HG03045 (cell line): ENCODE measurements around the gene FRMPD4.

ENCODE experiments used
- ATAC-seq: cut with Tn5 transposase; IDR thresholded peaks from one replicate; pipeline ENCODE4 v1.9.1; 2021; ENCODE audit warnings: mild to moderate bottlenecking, moderate library complexity; ENCODE audit not compliant: unreplicated experiment

FRMPD4 gene

DNA sequence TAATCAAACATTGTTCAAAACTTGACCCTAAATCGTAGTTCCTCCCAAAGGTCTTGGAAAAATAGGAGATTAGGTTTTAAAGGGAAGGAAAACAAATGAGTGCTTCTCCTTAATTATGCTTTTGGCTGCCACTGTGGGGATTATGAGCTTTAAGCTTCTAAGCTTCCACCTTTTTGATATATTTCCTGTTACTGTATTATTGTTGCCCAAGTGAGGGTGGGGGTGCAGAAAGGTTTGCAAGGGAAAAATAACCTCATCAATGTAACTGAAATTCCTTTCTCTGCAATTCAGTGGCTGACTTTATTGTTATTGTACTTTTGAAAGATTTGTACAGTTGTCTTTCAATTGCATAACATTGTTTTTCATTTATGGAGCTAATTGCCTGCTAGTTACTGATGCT is 285.1 kb downstream of the FRMPD4 start:
- ATAC-seq: no peak

DNA sequence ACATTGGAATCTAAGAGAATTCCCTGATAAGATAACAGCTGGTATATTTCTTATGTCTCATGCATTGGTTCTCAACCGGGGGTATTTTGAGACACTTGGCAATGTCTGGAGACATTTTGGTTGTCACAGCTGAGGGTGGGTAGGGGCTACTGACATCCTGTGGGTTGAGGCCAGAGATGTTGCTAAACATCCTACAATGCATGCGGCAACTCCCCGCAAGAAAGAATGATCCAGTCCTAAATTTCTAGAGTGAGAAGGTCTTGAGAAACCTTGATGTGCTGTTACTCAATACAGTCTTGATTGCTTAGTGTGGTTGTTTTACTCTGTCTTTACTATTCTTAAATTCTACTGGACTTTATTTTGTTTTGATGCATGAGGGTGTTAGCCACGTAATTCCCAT is 287.2 kb downstream of the FRMPD4 start:
- ATAC-seq: no peak

DNA sequence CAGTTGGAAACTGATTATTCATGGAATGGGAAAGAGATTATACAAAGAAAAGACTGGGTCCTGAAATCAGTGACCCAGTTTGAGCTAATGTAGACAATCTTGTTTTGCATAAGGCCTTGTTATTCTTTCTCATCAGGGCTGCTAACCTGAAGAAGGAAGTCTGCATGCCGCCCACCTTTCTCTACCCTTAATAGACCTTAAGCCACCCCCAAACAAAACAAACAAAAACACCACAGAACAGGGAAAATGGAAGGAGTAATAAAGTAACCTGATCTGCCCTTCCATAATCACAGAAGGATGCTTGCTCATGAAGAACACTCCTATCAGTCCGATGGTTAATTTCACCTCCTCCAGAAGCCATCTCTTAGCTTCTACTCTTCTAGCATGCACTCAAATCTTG is 288.1 kb downstream of the FRMPD4 start:
- no peak for ATAC-seq

DNA sequence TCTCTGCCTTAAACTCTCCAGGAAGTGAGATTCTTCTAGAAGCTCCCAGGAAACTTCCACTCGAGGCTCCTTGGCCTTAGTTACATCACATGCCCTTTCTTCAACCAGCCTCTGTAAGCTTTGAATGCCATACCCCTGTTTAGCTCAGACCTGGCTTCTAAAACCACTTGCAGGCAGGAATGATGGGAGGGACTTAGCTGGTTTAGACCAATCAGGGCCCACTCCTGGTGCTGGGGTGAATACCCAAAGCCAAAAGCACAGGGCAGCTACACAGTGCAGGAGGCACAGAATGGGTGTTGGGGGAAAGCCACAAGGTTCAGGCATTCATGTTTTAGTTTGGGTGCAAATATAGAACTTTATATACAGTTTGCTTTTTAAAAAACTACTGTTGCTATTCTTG is 296.2 kb downstream of the FRMPD4 start:
- no peak for ATAC-seq

DNA sequence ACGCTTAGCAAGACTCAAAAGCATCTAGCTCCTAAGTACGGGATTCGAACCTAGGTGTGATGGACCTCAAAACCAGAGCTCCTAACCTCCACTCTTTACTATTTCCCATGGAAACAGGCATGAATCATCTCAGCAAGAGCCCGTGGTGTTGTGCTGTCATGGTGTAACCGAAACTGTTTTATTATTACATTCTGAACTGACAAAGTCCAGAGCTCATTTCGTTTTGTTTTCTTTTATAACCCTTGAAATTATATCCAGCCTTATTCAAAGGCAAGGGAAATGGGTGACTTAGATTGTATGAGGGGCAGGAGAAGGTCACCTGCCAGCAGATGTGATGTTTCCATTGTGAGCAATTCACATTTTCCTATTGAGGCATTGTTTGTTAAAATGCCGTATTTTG is 301.1 kb downstream of the FRMPD4 start:
- ATAC-seq: no peak

DNA sequence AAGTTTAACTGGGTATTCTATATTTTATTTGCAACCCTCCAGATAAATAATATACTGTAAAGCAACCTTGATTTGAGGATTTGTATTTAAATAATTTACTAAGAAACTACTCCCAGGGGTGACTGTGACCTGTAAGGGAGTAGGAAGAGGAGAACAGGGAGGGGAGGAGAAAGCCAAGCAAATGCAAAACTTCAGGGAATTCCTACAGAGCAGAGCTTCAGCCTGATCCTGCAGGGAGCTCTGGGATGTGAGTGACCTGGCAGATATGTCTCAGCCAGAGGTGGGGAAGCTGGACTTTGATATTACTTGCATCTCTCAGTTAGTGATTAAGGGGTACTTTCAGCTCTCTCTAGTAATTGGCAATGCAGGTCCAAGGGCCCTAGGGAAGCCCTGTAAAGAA is 302.0 kb downstream of the FRMPD4 start:
- no peak for ATAC-seq

DNA sequence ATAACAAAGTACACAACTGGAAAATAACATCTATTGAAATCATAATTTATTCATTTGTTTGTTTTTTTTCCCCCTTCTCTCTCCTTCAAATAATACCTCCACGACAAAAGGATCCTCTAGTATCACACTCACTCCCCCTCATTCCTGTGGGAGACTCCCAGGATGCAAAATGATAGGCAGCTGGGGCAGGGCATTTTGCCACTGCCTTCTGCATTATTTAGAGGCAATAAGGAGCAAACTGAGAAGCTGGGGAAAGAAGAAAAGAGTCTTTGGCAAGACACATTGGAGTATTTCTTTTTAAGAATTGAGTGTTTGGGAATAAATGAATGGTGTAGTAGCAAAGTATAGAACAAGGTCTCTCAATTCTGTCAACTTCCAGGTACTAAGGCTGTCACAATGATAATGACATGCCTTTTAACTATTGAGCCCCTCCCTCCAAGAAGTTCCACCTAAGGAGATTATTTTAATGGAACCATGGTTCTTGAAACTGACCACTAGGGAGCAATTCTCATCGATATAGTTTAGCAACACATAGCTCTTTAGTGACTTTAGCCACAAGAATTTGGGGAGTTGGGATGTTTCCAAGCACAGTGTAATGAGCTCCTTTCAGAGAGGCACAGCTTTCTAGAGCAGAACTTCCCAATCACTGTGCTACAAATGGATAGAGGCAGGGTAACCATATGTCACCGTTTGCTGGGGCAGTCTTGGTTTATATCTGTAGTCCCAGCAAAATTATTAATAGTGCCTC is 303.3 kb downstream of the FRMPD4 start:
- ATAC-seq: no peak

DNA sequence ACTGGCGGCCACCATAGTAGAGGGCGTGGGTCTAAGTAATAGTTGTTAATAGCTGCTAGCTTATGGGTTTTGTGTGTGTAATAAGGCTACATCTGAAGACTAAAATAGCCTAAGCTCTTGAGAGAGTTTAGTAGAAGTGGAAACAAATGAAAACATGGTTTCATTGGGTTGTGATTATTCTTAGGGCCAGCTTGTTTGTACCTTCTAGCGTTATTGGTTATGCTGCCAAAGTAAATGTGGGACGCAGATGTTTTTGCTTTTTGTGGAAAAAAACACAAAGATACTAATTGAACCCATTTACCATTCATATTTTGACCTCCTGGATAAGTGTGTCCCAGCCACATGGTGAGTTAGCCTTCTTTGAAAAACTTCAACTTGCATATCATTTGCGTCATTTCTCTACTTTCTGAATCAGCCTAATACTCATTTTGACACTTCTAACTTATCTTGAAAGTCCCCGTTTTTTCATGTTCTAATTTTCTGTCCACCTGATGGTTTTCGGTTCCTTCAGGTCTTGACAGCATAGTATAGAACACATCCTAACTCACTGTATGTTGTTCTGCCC is 305.3 kb downstream of the FRMPD4 start:
- ATAC-seq: peak; percentile 90

DNA sequence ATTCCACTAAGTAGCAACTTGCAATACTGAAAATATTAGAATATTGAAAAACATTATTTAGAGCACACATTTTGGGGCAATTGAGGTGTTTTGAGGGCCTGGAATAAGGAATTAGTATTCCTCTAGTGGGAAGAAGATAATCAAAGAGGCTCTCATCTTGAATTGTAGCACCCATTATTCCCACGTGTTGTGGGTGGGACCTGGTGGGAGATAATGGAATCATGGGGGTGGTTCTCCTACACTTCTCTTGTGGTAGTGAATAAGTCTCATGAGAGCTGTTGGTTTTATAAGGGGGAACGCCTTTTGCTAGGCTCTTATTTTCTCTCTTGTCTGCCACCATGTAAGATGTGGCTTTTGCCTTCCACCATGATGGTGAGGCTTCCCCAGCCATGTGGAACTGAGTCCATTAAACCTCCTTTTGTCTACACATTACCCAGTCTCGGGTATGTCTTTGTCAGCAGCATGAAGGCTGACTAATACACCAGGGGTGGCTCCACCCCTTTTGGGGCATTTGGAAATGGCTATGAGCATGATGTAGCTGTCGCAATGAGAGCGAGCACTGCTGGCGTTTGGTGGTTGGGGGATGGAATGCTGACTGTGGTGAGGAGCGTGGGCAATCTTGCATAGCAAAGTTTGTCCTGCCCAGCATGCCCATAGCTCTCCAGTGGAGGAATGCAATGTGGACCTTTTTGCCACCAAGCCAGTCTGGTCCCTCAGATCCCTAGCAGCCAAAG is 308.2 kb downstream of the FRMPD4 start:
- ATAC-seq: no peak

DNA sequence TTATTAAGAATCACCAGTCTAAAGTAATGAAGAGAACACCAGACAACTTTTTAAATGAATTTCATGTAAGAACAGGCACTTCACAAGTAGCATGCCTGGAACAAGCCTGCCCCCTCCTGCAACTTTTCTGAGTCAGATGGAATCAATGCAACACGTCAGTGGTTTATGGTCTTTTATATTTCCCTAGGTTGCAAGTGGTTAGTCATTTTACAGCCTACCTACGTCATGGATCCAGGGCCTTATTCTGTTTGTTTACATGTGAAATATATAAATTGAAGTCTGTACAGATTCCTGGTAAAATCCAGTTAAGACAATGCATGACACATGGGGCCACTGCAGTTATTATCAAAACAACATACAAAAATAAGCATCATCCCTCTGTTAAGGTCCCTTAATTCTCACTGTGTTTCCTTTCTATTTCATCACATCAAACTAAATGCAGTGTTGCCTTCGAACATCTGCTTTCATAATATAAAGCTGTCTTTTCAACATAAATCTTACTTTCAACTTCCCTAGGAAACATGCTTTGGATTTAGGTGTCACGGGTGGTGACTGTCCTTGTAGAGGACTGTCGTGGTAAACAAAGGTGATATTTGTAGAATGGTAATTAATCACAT is 309.3 kb downstream of the FRMPD4 start:
- no peak for ATAC-seq

DNA sequence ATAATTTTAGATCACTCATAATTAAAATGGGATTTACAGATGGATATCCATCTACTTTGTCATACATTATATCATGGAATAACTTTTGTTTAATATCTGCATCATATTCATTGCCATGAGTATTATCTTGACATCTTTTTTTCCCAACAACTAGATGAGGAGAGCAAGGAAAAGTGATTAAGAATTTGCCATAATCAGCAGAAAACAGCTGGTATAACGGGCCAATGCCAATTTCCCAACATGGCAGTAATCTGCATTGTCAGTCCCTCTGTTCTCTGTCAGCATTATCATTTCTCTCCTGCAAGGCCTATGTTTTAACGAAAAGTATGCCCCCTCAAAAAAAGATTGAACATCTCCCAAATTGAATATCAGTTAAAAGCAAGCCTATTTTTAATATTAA is 314.0 kb downstream of the FRMPD4 start:
- ATAC-seq: no peak

DNA sequence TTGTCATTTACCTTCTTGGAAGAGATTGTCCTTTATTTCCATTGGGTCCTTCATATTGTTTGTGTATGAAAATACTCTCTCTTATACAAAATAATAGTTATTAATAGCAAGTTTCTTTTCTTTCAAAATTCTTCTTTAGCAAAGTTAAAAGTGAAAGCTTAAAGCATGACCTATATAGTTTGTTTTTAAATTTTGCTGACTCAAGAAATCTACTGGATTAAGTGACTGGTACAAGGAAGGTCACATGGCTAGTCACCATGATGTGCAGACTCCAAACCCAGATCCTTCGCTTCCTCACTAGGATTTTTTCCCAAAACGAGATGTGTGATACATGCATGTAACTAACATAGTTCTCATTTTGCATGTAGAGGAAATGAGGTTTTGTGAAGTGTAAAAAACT is 322.7 kb downstream of the FRMPD4 start:
- no peak for ATAC-seq

DNA sequence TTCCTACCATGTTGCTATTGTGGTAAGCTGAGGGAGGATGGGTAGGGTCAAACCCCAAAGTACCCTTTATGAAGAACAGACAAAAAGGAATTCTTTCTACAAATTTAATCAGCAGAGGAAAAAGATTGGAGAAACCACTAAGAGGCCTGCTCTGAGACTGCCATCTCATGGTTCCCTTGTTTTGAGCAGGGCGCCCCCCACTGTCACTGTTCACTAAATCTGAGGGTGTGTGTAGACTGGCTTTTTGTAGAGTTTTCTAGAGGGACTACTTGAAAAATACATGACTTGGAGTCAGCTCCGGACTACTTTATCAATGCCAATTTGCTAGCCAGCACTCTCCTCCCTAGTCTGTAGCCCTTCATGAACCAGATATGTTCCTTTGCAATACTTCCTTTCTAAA is 324.8 kb downstream of the FRMPD4 start:
- ATAC-seq: no peak

DNA sequence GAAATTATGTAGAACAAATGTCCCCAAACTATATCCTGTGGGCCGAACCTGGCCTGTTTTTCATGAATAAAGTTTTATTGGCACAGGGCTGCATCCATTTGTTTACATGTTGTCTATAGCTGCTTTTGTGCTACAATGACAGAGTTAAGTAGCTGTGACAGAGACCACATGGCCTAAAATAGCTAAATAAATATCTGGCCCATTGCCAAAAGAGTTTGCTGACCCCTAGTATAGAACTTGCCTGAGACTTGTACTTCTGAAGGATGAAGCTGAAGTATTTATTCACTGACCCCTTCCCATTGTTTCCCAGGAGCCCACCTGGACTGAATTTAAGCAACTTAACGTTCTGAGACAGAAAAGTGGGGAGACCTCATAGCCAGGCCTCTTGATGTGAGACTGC is 325.6 kb downstream of the FRMPD4 start:
- ATAC-seq: no peak

DNA sequence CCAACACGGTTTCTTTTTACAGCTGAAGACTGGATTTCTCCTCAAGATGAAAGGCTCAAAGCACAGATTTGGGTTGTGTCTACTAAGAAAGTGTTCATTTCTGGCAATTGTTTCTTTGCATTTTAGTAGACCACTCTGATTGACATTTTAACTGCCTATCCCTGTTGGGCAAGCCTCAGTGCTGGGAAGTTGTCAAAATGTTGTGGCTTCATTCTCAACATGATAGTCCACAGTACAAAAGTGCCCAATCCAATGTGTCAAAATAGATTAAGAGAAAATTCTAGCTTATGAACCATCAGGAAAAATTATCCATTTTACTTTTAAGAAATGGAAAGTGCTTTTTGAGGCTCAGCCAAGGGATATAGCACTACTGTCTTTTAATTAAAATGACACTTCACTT is 329.0 kb downstream of the FRMPD4 start:
- ATAC-seq: no peak

DNA sequence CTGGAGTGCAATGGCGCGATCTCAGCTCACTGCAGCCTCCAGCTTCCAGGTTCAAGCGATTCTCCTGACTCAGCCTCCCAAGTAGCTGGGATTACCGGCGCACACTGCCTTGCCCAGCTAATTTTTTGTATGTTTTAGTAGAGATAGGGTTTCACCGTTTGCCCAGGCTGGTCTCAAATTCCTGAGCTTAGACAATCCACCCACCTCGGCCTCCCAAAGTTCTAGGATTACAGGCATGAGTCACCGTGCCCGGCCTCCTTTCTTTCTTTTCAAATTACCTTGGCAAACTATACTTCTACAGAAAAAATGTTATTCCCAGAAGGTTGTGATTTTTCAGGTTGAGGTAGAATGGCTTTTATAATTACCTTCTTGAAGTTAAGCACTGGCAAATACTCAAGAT is 331.0 kb downstream of the FRMPD4 start:
- no peak for ATAC-seq

DNA sequence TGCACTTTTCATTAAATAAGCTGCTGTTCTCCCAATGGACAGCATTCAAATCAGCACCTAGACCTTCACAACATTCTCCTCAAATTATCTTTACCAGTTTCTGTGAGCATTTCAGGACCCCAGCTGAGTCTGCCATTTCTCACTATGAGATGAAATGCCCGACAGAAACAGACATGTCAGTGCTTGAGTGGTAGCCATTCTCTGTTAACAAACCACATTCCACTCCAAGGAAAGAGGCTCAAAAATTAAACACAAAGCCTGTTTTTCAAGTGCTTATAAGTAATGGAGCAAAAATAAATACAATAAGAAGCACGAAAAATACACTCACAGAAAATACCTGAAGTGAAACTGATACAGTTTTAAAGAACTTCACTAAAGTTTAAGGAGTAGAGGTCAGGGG is 332.8 kb downstream of the FRMPD4 start:
- ATAC-seq: no peak

DNA sequence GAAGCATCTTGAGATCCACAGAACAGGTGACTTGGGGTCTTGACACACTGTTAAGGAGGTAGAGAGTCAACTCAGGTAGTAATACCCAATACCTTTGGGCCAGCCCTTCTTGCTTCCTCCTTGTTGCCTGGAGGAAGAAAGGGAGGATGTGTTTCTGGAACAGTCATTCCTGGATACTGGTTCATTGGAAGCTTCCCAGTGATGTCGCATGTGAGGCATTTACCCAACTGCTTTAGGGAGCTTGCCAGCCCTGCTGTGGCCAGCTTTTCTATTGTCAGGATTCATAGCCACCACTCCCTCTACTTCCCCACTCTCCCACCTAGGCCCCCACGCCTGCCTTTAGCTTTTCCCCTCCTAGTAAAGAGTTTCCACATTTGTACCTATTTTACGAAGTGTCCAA is 342.7 kb downstream of the FRMPD4 start:
- ATAC-seq: no peak

DNA sequence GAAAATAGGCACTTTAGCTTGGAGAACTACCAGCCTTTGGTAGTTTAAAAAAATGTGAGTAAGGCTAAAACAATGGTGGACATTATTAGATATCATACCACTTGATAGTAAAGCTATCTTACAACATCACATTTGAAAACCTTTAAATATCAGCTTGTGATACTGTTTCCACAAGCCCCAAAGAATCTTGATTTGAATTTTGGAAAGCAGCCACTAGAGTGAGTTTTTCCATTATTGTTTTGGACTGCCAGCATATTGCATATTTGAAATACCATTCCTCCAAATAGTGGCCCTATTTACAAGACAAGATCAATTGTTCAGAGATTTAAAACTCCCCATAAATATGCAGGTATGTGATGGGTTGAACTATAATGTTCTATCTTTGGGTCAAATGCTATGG is 349.9 kb downstream of the FRMPD4 start:
- no peak for ATAC-seq

DNA sequence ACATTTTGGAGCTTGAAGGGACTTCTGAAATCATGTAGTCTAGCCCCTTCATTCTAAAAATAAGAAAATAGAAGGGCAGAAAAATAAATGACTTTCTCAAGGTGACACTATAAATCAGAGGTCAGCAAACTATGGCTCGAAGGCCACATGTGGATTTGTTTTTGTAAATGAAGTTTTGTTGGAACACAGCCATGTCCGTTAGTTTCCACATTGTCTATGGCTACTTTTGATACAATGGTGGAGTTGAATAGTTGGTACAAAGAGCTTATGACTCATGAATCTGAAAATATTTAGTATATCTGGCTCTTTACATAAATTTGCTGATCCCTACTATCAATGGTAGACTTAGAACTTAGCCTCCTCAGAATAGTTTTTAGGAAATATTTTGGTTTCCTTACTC is 350.5 kb downstream of the FRMPD4 start:
- ATAC-seq: no peak

DNA sequence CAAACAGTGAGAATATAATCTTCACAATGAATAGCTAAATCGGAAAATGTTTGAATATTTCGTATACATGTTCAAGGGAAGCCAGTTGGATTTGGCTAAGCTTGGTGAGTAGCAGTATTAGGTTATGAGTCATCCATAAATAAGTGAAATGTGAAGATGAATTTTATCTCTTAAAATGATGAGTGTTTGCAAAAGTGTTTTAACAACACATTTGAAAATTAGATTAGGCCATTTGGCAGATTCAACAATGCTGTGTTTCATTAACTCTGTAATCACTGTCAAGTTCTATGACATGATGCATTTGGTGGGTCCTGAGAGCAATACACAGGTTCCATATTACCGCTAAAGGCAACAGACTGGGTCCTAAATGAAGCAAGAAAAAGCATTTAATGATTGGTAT is 351.1 kb downstream of the FRMPD4 start:
- no peak for ATAC-seq
